ENCODE results near the gene CAPN5. TPM values are rescaled to one million over a fixed set of nuclear protein-coding genes. Genes with fewer than 3 reads are reported as not detected.
"Not testable (repeated sequence)": the region's sequence is repeated elsewhere in the genome, so short reads cannot be mapped to it uniquely, and the experiment has no call there.

Gene CAPN5
- total RNA-seq, 3 donors from 2014 or later = 2.8 to 6.1 (median 3.6) TPM

- no peaks in the 10 kb centered on the region for H3K36me3 ChIP-seq
- intact Hi-C loops (cut with DNase I; ENCODE audit: low total_unique reads) = no loop called here
- peak in 1 of 2 donors; percentile 22 for DNase-seq (ENCODE audit: low spot score in 2 of 2)
- no peak overlapping the region for H3K4me3 ChIP-seq
- no peaks in the 10 kb centered on the region for H3K27me3 ChIP-seq
- H3K9me3 ChIP-seq = peaks cover 15 to 16% of the 10 kb centered on the region in 2 donors
- no peak for TF ChIP-seq POLR2AphosphoS5 (IDR thresholded peaks at IDR 0.05)
- no peaks in the 10 kb centered on the region for H3K4me1 ChIP-seq
- H3K27ac ChIP-seq = no peak overlapping the region
These were observed 8.8 kb upstream of the CAPN5 start for GRCh38 chr11:77057938-77058474.

- peaks cover 15 to 16% of the 10 kb centered on the region in 2 donors for H3K9me3 ChIP-seq
- no peaks in the 10 kb centered on the region for H3K36me3 ChIP-seq
- no peak overlapping the region for H3K4me3 ChIP-seq
- no peak for TF ChIP-seq POLR2AphosphoS5 (IDR thresholded peaks at IDR 0.05)
- no peak for TF ChIP-seq POLR2A (IDR thresholded peaks at IDR 0.05)
- TF ChIP-seq CTCF (IDR thresholded peaks at IDR 0.05) = no peak
- no peaks in the 10 kb centered on the region for H3K4me1 ChIP-seq
- intact Hi-C loops (cut with DNase I; ENCODE audit: low total_unique reads) = no loop called here
- no peak for DNase-seq (ENCODE audit: low spot score in 2 of 2)
- no peak overlapping the region for H3K27ac ChIP-seq
- H3K27me3 ChIP-seq = no peaks in the 10 kb centered on the region
These were observed 7.9 kb upstream of the CAPN5 start for GRCh38 chr11:77058900-77059299.

- Histone ChIP-seq H3K9me3 (peaks cover 15 to 16% of the 10 kb centered on the region in 2 donors), H3K4me3 (no peak overlapping the region), H3K4me1 (no peaks in the 10 kb centered on the region), H3K36me3 (no peaks in the 10 kb centered on the region), H3K27ac (no peak overlapping the region), H3K27me3 (no peaks in the 10 kb centered on the region)
- TF ChIP-seq CTCF (IDR thresholded peaks at IDR 0.05) = no peak
- TF ChIP-seq POLR2AphosphoS5 (IDR thresholded peaks at IDR 0.05) = no peak
- TF ChIP-seq POLR2A (IDR thresholded peaks at IDR 0.05) = no peak
- intact Hi-C loops (cut with DNase I; ENCODE audit: low total_unique reads) = loop anchor here (10.0 kb wide), 1 partner anchor 245 kb away; no protein-coding TSS in a partner anchor
- no peak for DNase-seq (ENCODE audit: low spot score in 2 of 2)
These were observed 7.0 kb upstream of the CAPN5 start for GRCh38 chr11:77059806-77060205.

GRCh38 chr11:77060234-77060633, 6.5 kb upstream of the CAPN5 start:
- Histone ChIP-seq H3K9me3 (peaks cover 15 to 16% of the 10 kb centered on the region in 2 donors), H3K4me1 (no peaks in the 10 kb centered on the region), H3K27ac (no peak overlapping the region), H3K27me3 (no peaks in the 10 kb centered on the region), H3K4me3 (no peak overlapping the region), H3K36me3 (no peaks in the 10 kb centered on the region)
- TF ChIP-seq POLR2AphosphoS5 (IDR thresholded peaks at IDR 0.05) = no peak
- no peak for TF ChIP-seq CTCF (IDR thresholded peaks at IDR 0.05)
- no peak for TF ChIP-seq POLR2A (IDR thresholded peaks at IDR 0.05)
- no peak for DNase-seq (ENCODE audit: low spot score in 2 of 2)
- intact Hi-C loops (cut with DNase I; ENCODE audit: low total_unique reads) = loop anchor here (10.0 kb wide), 1 partner anchor 245 kb away; no protein-coding TSS in a partner anchor

GRCh38 chr11:77061258-77061657, 5.5 kb upstream of the CAPN5 start:
- H3K27ac ChIP-seq; H3K9me3 ChIP-seq; H3K36me3 ChIP-seq; DNase-seq (ENCODE audit: low spot score in 2 of 2); H3K4me3 ChIP-seq; H3K27me3 ChIP-seq; H3K4me1 ChIP-seq: not testable (repeated sequence)
- intact Hi-C loops (cut with DNase I; ENCODE audit: low total_unique reads) = loop anchor here (10.0 kb wide), 1 partner anchor 246 kb away; no protein-coding TSS in a partner anchor

GRCh38 chr11:77062924-77063323, 3.8 kb upstream of the CAPN5 start:
- Histone ChIP-seq H3K27ac (no peak overlapping the region), H3K27me3 (no peaks in the 10 kb centered on the region), H3K4me1 (no peaks in the 10 kb centered on the region), H3K4me3 (no peak overlapping the region), H3K36me3 (no peaks in the 10 kb centered on the region), H3K9me3 (no peaks in the 10 kb centered on the region)
- no peak for TF ChIP-seq CTCF (IDR thresholded peaks at IDR 0.05)
- TF ChIP-seq POLR2AphosphoS5 (IDR thresholded peaks at IDR 0.05) = no peak
- TF ChIP-seq POLR2A (IDR thresholded peaks at IDR 0.05) = no peak
- peak in 1 of 2 donors; percentile 6 for DNase-seq (ENCODE audit: low spot score in 2 of 2)
- intact Hi-C loops (cut with DNase I; ENCODE audit: low total_unique reads) = loop anchor here (10.0 kb wide), 1 partner anchor 248 kb away; no protein-coding TSS in a partner anchor
